ENCODE data around the gene CCN2. TPM values are rescaled to one million over a fixed set of nuclear protein-coding genes. Genes with fewer than 3 reads are reported as not detected.

CCN2 gene
- total and polyA plus RNA-seq, 2 of the 8 experiments (the other 6 are each of a cell fraction or from before 2014, with no cell fraction given) = 25.0 to 107 TPM

DNA sequence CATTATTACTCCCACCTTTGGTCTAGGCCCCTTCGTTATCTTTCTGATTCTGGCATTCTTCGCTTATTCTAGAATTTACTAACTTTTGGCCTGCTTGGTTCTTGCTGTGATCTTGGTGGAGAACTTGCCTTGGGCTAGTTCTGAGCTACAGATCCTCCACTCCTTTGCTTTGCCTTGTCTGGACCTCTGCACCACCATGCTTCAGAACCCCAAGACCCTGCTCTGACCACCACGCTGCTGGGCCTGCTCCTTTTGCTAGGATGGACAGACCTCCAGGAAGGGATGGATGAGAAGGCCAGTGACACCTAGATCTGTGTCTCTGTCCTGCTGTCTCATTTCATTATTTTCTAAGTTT lies 30.4 kb upstream of the CCN2 start:
- no peak overlapping the region for H3K9ac ChIP-seq (replicated peaks in 1 of 4; ENCODE audit: extremely low read depth in 1 of 4, low read depth in 3 of 4, low read length in 3 of 4)
- no peak for TF ChIP-seq CHD1 (IDR thresholded peaks at IDR 0.05; ENCODE audit: low read depth, low read length)
- TF ChIP-seq HDAC6 (IDR thresholded peaks at IDR 0.05; ENCODE audit: low read depth, low read length) = no peak
- no peak for TF ChIP-seq RNF2 (IDR thresholded peaks at IDR 0.05; ENCODE audit: borderline replicate concordance, low read depth, low read length, missing control alignments, poor library complexity, severe bottlenecking)
- no peak for TF ChIP-seq BACH1 (IDR thresholded peaks at IDR 0.05; ENCODE audit: low read length)
- TF ChIP-seq CEBPB (IDR thresholded peaks at IDR 0.05; ENCODE audit: low read depth, low read length) = no peak
- TF ChIP-seq PHF8 (conservative IDR thresholded peaks at IDR 0.05; ENCODE audit: low read depth, low read length) = no peak
- TF ChIP-seq NANOG (IDR thresholded peaks at IDR 0.05; ENCODE audit: insufficient read depth, low read depth, low read length, poor library complexity, severe bottlenecking) = no peak
- TF ChIP-seq SP4 (IDR thresholded peaks at IDR 0.05; ENCODE audit: low read length) = no peak
- TF ChIP-seq, protein P1, sequence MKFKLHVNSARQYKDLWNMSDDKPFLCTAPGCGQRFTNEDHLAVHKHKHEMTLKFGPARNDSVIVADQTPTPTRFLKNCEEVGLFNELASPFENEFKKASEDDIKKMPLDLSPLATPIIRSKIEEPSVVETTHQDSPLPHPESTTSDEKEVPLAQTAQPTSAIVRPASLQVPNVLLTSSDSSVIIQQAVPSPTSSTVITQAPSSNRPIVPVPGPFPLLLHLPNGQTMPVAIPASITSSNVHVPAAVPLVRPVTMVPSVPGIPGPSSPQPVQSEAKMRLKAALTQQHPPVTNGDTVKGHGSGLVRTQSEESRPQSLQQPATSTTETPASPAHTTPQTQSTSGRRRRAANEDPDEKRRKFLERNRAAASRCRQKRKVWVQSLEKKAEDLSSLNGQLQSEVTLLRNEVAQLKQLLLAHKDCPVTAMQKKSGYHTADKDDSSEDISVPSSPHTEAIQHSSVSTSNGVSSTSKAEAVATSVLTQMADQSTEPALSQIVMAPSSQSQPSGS (IDR thresholded peaks at IDR 0.05; ENCODE audit: low read length) = no peak
- no peak for TF ChIP-seq YY1 (IDR thresholded peaks at IDR 0.05; ENCODE audit: low read depth, low read length)
- TF ChIP-seq TAF7 (optimal IDR thresholded peaks at IDR 0.05; ENCODE audit: borderline replicate concordance, low read depth, low read length) = no peak
- no peak for TF ChIP-seq MAFK (IDR thresholded peaks at IDR 0.05; ENCODE audit: low read depth, low read length)
- no peak for TF ChIP-seq SIX5 (IDR thresholded peaks at IDR 0.05; ENCODE audit: low read depth, low read length)
- no peak for TF ChIP-seq ZNF274 (IDR thresholded peaks at IDR 0.05; ENCODE audit: borderline replicate concordance, extremely low read depth, low read length)

More for the DNA sequence above, 30.4 kb upstream of the CCN2 start:
- no peak overlapping the region for H4K5ac ChIP-seq (ENCODE audit: insufficient read length, low read depth, low read length)
- no peak overlapping the region for H3K4me3 ChIP-seq (ENCODE audit: extremely low read depth in 1 of 4, insufficient read depth in 2 of 4, low read depth in 3 of 4, low read length in 4 of 4)
- no peak overlapping the region for H2BK20ac ChIP-seq (ENCODE audit: low read length)
- H3K56ac ChIP-seq (replicated peaks; ENCODE audit: insufficient read length, low read depth, low read length) = no peak overlapping the region
- no peak overlapping the region for H2BK12ac ChIP-seq (ENCODE audit: low read depth, low read length)
- no peak overlapping the region for H3K4me2 ChIP-seq (ENCODE audit: insufficient read depth in 1 of 2, low read depth in 2 of 2, low read length in 2 of 2)
- no peak overlapping the region for H2BK120ac ChIP-seq (replicated peaks; ENCODE audit: low read depth, low read length)
- ChIA-PET CTCF (ENCODE audit: partially characterized antibody) (no interaction called here), POLR2A (ENCODE audit: partially characterized antibody) (interaction anchor here (1.1 kb wide), 1 partner anchor 30 kb away, joined by 3 read pairs; the partner anchor contains the start of gene CCN2)
- no peaks in the 10 kb centered on the region for H3K79me2 ChIP-seq (ENCODE audit: control insufficient read depth in 1 of 2, insufficient read depth in 2 of 2, low read length in 2 of 2)
- WGBS, 2 experiments (ENCODE audit: extremely low coverage in 1 of 2, insufficient coverage in 1 of 2, insufficient read length in 1 of 2, insufficient replicate concordance in 2 of 2, low coverage in 1 of 2, low lambda C conversion rate in 2 of 2, missing lambda C conversion rate in 1 of 2) = 94% methylated on average over 3 of the region's 3 CpGs; no CpG with 5 or more reads in 1 of the 2 experiments
- no peaks in the 10 kb centered on the region for H3K9me3 ChIP-seq (ENCODE audit: insufficient read depth in 2 of 2, low read depth in 1 of 2, low read length in 1 of 2)
- H4K91ac ChIP-seq (replicated peaks; ENCODE audit: insufficient read length, low read length) = no peak overlapping the region
- no peak overlapping the region for H3K27ac ChIP-seq (ENCODE audit: low read depth, low read length)
- H2BK15ac ChIP-seq (ENCODE audit: low read length) = no peak overlapping the region
- no peaks in the 10 kb centered on the region for H3K23me2 ChIP-seq (ENCODE audit: low read depth, low read length)
- no peak overlapping the region for H2AK5ac ChIP-seq (ENCODE audit: low read depth, low read length)
- no peak overlapping the region for H3K18ac ChIP-seq (ENCODE audit: extremely low read depth, low read length)
- H4K8ac ChIP-seq (ENCODE audit: extremely low read depth, insufficient read depth, low read length) = no peak overlapping the region
- H3K4ac ChIP-seq (replicated peaks; ENCODE audit: insufficient read length, low read depth, low read length) = no peak overlapping the region
- H2AFZ ChIP-seq (ENCODE audit: low read length) = no peak overlapping the region
- H3K4me1 ChIP-seq (replicated peaks in 1 of 4; ENCODE audit: control insufficient read depth in 3 of 4, insufficient read depth in 4 of 4, low read length in 3 of 4) = no peaks in the 10 kb centered on the region
- no peak overlapping the region for H3K23ac ChIP-seq (ENCODE audit: insufficient read length)
- DNase-seq (ENCODE audit: low read depth in 1 of 2, low spot score in 2 of 2) = no peak
- no peak overlapping the region for H3K14ac ChIP-seq (ENCODE audit: insufficient read length)
- no peak overlapping the region for H2BK5ac ChIP-seq (ENCODE audit: low read depth, low read length)
- H3K36me3 ChIP-seq (ENCODE audit: control insufficient read depth in 2 of 4, insufficient read depth in 4 of 4, low read length in 3 of 4) = no peaks in the 10 kb centered on the region
- H4K20me1 ChIP-seq (replicated peaks in 1 of 2; ENCODE audit: control insufficient read depth in 1 of 2, insufficient read depth in 2 of 2, low read length in 2 of 2) = peaks cover 0 to 2% of the 10 kb centered on the region in 2 experiments
- no peaks in the 10 kb centered on the region for H3K79me1 ChIP-seq (ENCODE audit: low read depth, low read length)
- no peaks in the 10 kb centered on the region for H3K27me3 ChIP-seq (replicated peaks in 1 of 4; ENCODE audit: control insufficient read depth in 3 of 4, extremely low read depth in 1 of 4, insufficient read depth in 3 of 4, low read length in 3 of 4)
- no peak for FAIRE-seq
